ENCODE data around the gene KCTD16.

Gene KCTD16

GRCh38 chr5:144332265-144332664 lies 161.6 kb downstream of the KCTD16 start:
- Histone ChIP-seq H3K36me3 (replicated peaks; ENCODE audit: insufficient read depth, low read length) (no peaks in the 10 kb centered on the region), H3K9me3 (replicated peaks; ENCODE audit: insufficient read depth, low read length) (no peaks in the 10 kb centered on the region), H3K4me3 (ENCODE audit: low read length) (no peak overlapping the region), H3F3A (ENCODE audit: insufficient read depth, low read length) (no peaks in the 10 kb centered on the region), H3K79me2 (ENCODE audit: low read length) (no peaks in the 10 kb centered on the region), H4K20me1 (ENCODE audit: insufficient read depth, low read length) (no peaks in the 10 kb centered on the region), H3K9ac (ENCODE audit: low read length) (no peak overlapping the region), H3K4me2 (ENCODE audit: low read depth, low read length) (no peak overlapping the region), H3K27ac (ENCODE audit: low read length) (no peak overlapping the region), H3K4me1 (ENCODE audit: low read length) (peaks cover 27% of the 10 kb centered on the region), H3K27me3 (replicated peaks; ENCODE audit: insufficient read depth, low read length) (no peaks in the 10 kb centered on the region), H3K9me2 (replicated peaks; ENCODE audit: insufficient read depth, low read length) (no peaks in the 10 kb centered on the region), H2AFZ (ENCODE audit: low read length) (no peak overlapping the region)
- TF ChIP-seq CTCF (IDR thresholded peaks at IDR 0.05; ENCODE audit: low read length) = peak; percentile 32
- no peak for TF ChIP-seq EZH2 (optimal IDR thresholded peaks at IDR 0.05; ENCODE audit: low read depth, low read length)
- no peak for DNase-seq

GRCh38 chr5:144333336-144333920 lies 162.8 kb downstream of the KCTD16 start:
- H3K9me3 ChIP-seq (replicated peaks; ENCODE audit: insufficient read depth, low read length) = no peaks in the 10 kb centered on the region
- no peaks in the 10 kb centered on the region for H3F3A ChIP-seq (ENCODE audit: insufficient read depth, low read length)
- no peaks in the 10 kb centered on the region for H4K20me1 ChIP-seq (ENCODE audit: insufficient read depth, low read length)
- no peak for DNase-seq
- no peaks in the 10 kb centered on the region for H3K9me2 ChIP-seq (replicated peaks; ENCODE audit: insufficient read depth, low read length)
- no peak overlapping the region for H2AFZ ChIP-seq (ENCODE audit: low read length)
- H3K4me1 ChIP-seq (ENCODE audit: low read length) = peaks cover 27% of the 10 kb centered on the region
- H3K9ac ChIP-seq (ENCODE audit: low read length) = no peak overlapping the region
- no peak overlapping the region; the same call in 1 of the 2 replicates for H3K27ac ChIP-seq (ENCODE audit: low read length)
- H3K36me3 ChIP-seq (replicated peaks; ENCODE audit: insufficient read depth, low read length) = no peaks in the 10 kb centered on the region
- no peak for TF ChIP-seq EZH2phosphoT487 (IDR thresholded peaks at IDR 0.05; ENCODE audit: low read length)
- no peak for TF ChIP-seq CTCF (IDR thresholded peaks at IDR 0.05; ENCODE audit: low read length)
- no peak for TF ChIP-seq EZH2 (optimal IDR thresholded peaks at IDR 0.05; ENCODE audit: low read depth, low read length)
- no peaks in the 10 kb centered on the region for H3K79me2 ChIP-seq (ENCODE audit: low read length)
- no peak overlapping the region for H3K4me3 ChIP-seq (ENCODE audit: low read length)
- H3K4me2 ChIP-seq (ENCODE audit: low read depth, low read length) = peak overlapping the region; percentile 22; the same call in 1 of the 2 replicates
- H3K27me3 ChIP-seq (replicated peaks; ENCODE audit: insufficient read depth, low read length) = no peaks in the 10 kb centered on the region

- Histone ChIP-seq H3K9me2 (replicated peaks; ENCODE audit: insufficient read depth, low read length) (no peaks in the 10 kb centered on the region), H3K9ac (ENCODE audit: low read length) (no peak overlapping the region), H3K36me3 (replicated peaks; ENCODE audit: insufficient read depth, low read length) (no peaks in the 10 kb centered on the region), H3F3A (ENCODE audit: insufficient read depth, low read length) (no peaks in the 10 kb centered on the region), H3K4me1 (ENCODE audit: low read length) (peaks cover 27% of the 10 kb centered on the region), H3K79me2 (ENCODE audit: low read length) (no peaks in the 10 kb centered on the region), H3K9me3 (replicated peaks; ENCODE audit: insufficient read depth, low read length) (no peaks in the 10 kb centered on the region), H4K20me1 (ENCODE audit: insufficient read depth, low read length) (no peaks in the 10 kb centered on the region), H2AFZ (ENCODE audit: low read length) (peak overlapping the region; percentile 26; the same call in 1 of the 2 replicates), H3K27me3 (replicated peaks; ENCODE audit: insufficient read depth, low read length) (no peaks in the 10 kb centered on the region), H3K27ac (ENCODE audit: low read length) (peak overlapping the region; percentile 46; the same call in 1 of the 2 replicates), H3K4me3 (ENCODE audit: low read length) (no peak overlapping the region), H3K4me2 (ENCODE audit: low read depth, low read length) (peak overlapping the region; percentile 5)
- DNase-seq = peak; percentile 57
- TF ChIP-seq EZH2phosphoT487 (IDR thresholded peaks at IDR 0.05; ENCODE audit: low read length) (no peak), CTCF (IDR thresholded peaks at IDR 0.05; ENCODE audit: low read length) (no peak), EZH2 (optimal IDR thresholded peaks at IDR 0.05; ENCODE audit: low read depth, low read length) (no peak)
These were observed 164.9 kb downstream of the KCTD16 start for GRCh38 chr5:144335561-144335960.
